Keratinocyte (primary cell): ENCODE measurements around the gene E2F3. TPM values are rescaled to one million over a fixed set of nuclear protein-coding genes. Genes with fewer than 3 reads are reported as not detected.

Source experiments
- DNase-seq: peaks from one replicate; pipeline ENCODE4 v3.0.0-alpha.2; 2011; ENCODE audit warnings: low read depth, missing footprints, low spot score
- FAIRE-seq: peaks from 2 replicates; lab custom pipeline; 2011; peaks lifted over from hg19 to GRCh38; lab: Jason Lieb, UNC
- H2AFZ ChIP-seq: 2 replicates; pipeline ENCODE4 v1.6.0; 2012; ENCODE audit warnings: low read length, control low read depth, inconsistent platforms; ENCODE audit not compliant: control insufficient read depth
- H3K27ac ChIP-seq: 2 replicates; pipeline ENCODE4 v1.5.1; 2011; ENCODE audit warnings: low read length; ENCODE audit not compliant: control insufficient read depth, insufficient read depth
- H3K27me3 ChIP-seq: 3 replicates; pipeline ENCODE4 v1.6.0; 2011; ENCODE audit warnings: low read length; ENCODE audit not compliant: control insufficient read depth, insufficient read depth; ENCODE audit errors: extremely low read depth
- H3K36me3 ChIP-seq, 2 experiments: 2 replicates in 1 of 2; 3 replicates in 1 of 2; pipeline ENCODE4 v1.5.1; 2011; ENCODE audit warnings: low read length in 2 of 2, mild to moderate bottlenecking in 1 of 2; ENCODE audit not compliant: control insufficient read depth in 2 of 2, insufficient read depth in 2 of 2; ENCODE audit errors: extremely low read depth in 1 of 2
- H3K4me1 ChIP-seq: 3 replicates; pipeline ENCODE4 v1.5.1; 2011; ENCODE audit warnings: low read length; ENCODE audit not compliant: control insufficient read depth, insufficient read depth; ENCODE audit errors: extremely low read depth
- H3K4me2 ChIP-seq: 3 replicates; pipeline ENCODE4 v1.6.0; 2011; ENCODE audit warnings: low read depth, low read length; ENCODE audit not compliant: control insufficient read depth, insufficient read depth; ENCODE audit errors: extremely low read depth
- H3K4me3 ChIP-seq, 3 experiments: fragments of 200-600 bp in 1 of 3; sonication (generic) in 1 of 3; 2 replicates in 2 of 3; 3 replicates in 1 of 3; pipeline ENCODE4 v1.5.1; 2011 to 2016; ENCODE audit warnings: low read length in 3 of 3, mild to moderate bottlenecking in 3 of 3, control low read depth in 2 of 3, inconsistent platforms in 1 of 3, low read depth in 1 of 3, mixed read lengths in 1 of 3, mixed run types in 1 of 3, moderate library complexity in 1 of 3; ENCODE audit not compliant: control insufficient read depth in 2 of 3, insufficient read depth in 2 of 3; ENCODE audit errors: extremely low read depth in 1 of 3
- H3K79me2 ChIP-seq: 2 replicates; pipeline ENCODE4 v1.6.0; 2012; ENCODE audit warnings: low read length; ENCODE audit not compliant: control insufficient read depth, insufficient read depth
- H3K9ac ChIP-seq: 3 replicates; pipeline ENCODE4 v1.6.0; 2011; ENCODE audit warnings: low read length; ENCODE audit not compliant: control insufficient read depth, insufficient read depth; ENCODE audit errors: extremely low read depth
- H3K9me1 ChIP-seq: 3 replicates; pipeline ENCODE4 v1.6.0; 2011; ENCODE audit warnings: low read length; ENCODE audit not compliant: control insufficient read depth, insufficient read depth; ENCODE audit errors: extremely low read depth
- H3K9me3 ChIP-seq: 2 replicates; pipeline ENCODE4 v1.5.1; 2012; ENCODE audit warnings: low read depth, low read length; ENCODE audit not compliant: control insufficient read depth
- H4K20me1 ChIP-seq: 3 replicates; pipeline ENCODE4 v1.6.0; 2011; ENCODE audit warnings: low read length; ENCODE audit not compliant: control insufficient read depth, insufficient read depth; ENCODE audit errors: extremely low read depth
- CTCF ChIP-seq, 3 experiments: IDR thresholded peaks in 1 of 3; conservative IDR thresholded peaks in 1 of 3; optimal IDR thresholded peaks in 1 of 3; 2 replicates in 2 of 3; 3 replicates in 1 of 3; pipeline versions ENCODE3 to v1.5.1; 2011; ENCODE audit warnings: low read length in 3 of 3, mild to moderate bottlenecking in 3 of 3, moderate library complexity in 2 of 3, control low read depth in 1 of 3, inconsistent platforms in 1 of 3; ENCODE audit not compliant: insufficient read depth in 2 of 3; ENCODE audit errors: extremely low read depth in 1 of 3
- EZH2 ChIP-seq: IDR thresholded peaks from one replicate; pipeline ENCODE4 v1.6.1; 2012; ENCODE audit warnings: inconsistent platforms, mild to moderate bottlenecking, low read length, moderate library complexity
- dilution Hi-C: fragments of 300-500 bp; cut with MboI; formaldehyde crosslinking; loops from one replicate; pipeline ENCODE4 v1.7.0; 2020; ENCODE audit warnings: low sequenced_read_pairs; ENCODE audit not compliant: extremely low pct_ligation_motif_present
- polyA plus RNA-seq, 5 experiments: library from polyadenylated mRNA; depleted of rRNA in 3 of 5; stranded (reverse) in 3 of 5; stranded (forward) in 1 of 5; unstranded in 1 of 5; fragments of >200 nt; gene quantifications; 1 replicate in 1 of 5; 2 replicates in 3 of 5; 3 replicates in 1 of 5; pipeline versions ENCODE4 v1.2.1 to v1.2.3, GENCODE V29; 2011 to 2012; ENCODE audit warnings: missing spikeins in 2 of 5, low read depth in 1 of 5, low replicate concordance in 1 of 5

The E2F3 gene
- polyA plus RNA-seq, 1 donor (not counting 4 experiments of a cell fraction or from before 2014, with no cell fraction given), result 14.6 TPM

- no peak for DNase-seq
- dilution Hi-C loops, result no loop called here
- H3K4me3 ChIP-seq, result no peak overlapping the region
Measured at GRCh38 chr6:20487669-20488375, 86.1 kb downstream of the E2F3 start.

GRCh38 chr6:20490591-20490990, 88.9 kb downstream of the E2F3 start:
- FAIRE-seq, result no peak

More at GRCh38 chr6:20487669-20488375, 86.1 kb downstream of the E2F3 start:
- Histone ChIP-seq H3K27ac (no peak overlapping the region), H3K36me3 (peaks cover 15 to 30% of the 10 kb centered on the region in 2 experiments), H3K4me2 (no peak overlapping the region), H3K9ac (no peak overlapping the region), H3K27me3 (no peaks in the 10 kb centered on the region), H3K9me1 (no peaks in the 10 kb centered on the region), H4K20me1 (no peaks in the 10 kb centered on the region), H3K9me3 (no peaks in the 10 kb centered on the region), H3K4me1 (no peaks in the 10 kb centered on the region), H2AFZ (no peak overlapping the region), H3K79me2 (peaks cover 1% of the 10 kb centered on the region)
- FAIRE-seq, result no peak
- TF ChIP-seq EZH2, result no peak
- TF ChIP-seq CTCF (optimal IDR thresholded peaks at IDR 0.05 in 1 of 3, IDR thresholded peaks at IDR 0.05 in 1 of 3, conservative IDR thresholded peaks at IDR 0.05 in 1 of 3; ENCODE audit: extremely low read depth in 1 of 3, insufficient read depth in 2 of 3, low read length in 3 of 3), result no peak

More at GRCh38 chr6:20490591-20490990, 88.9 kb downstream of the E2F3 start:
- H3K9me3 ChIP-seq, result no peaks in the 10 kb centered on the region
- no peaks in the 10 kb centered on the region for H3K79me2 ChIP-seq
- no peak for DNase-seq
- H3K9ac ChIP-seq, result no peak overlapping the region
- no peaks in the 10 kb centered on the region for H3K9me1 ChIP-seq
- dilution Hi-C loops, result no loop called here
- H3K27ac ChIP-seq, result no peak overlapping the region
- no peaks in the 10 kb centered on the region for H4K20me1 ChIP-seq
- no peak overlapping the region for H3K4me3 ChIP-seq
- no peak for TF ChIP-seq EZH2
- no peak for TF ChIP-seq CTCF (optimal IDR thresholded peaks at IDR 0.05 in 1 of 3, IDR thresholded peaks at IDR 0.05 in 1 of 3, conservative IDR thresholded peaks at IDR 0.05 in 1 of 3; ENCODE audit: extremely low read depth in 1 of 3, insufficient read depth in 2 of 3, low read length in 3 of 3)
- H2AFZ ChIP-seq, result no peak overlapping the region
- peaks cover 9 to 24% of the 10 kb centered on the region in 2 experiments for H3K36me3 ChIP-seq
- H3K4me2 ChIP-seq, result no peak overlapping the region
- no peaks in the 10 kb centered on the region for H3K4me1 ChIP-seq
- H3K27me3 ChIP-seq, result no peaks in the 10 kb centered on the region
